ENCODE measurements around the gene ACE.
"Not testable (repeated sequence)": the region's sequence is repeated elsewhere in the genome, so short reads cannot be mapped to it uniquely, and the experiment has no call there.

The ACE gene

DNA sequence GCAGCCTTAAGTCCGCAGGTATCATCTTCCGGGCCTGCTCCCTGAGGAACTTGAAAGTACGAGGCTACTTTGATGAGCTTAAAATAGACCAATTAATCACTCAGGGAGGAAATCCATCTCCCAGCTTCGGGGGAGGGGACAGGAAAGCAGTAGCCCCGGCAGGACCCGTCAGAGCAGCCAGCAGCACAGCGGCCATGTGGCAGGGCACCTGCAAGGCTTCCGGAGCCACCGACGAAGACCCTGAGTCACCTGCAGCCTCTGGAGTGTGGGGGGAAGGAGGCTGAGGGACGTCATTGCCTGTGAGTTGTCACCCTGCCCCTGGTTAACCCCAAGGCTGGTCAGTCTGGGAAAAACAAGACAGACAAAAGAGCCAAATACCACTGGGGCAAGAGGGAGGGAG, 26.3 kb upstream of the ACE start:
- no peak for DNase-seq (ENCODE audit: low read depth)
- H3K4me3 ChIP-seq (ENCODE audit: low read length): no peak overlapping the region
- TF ChIP-seq, protein P1, sequence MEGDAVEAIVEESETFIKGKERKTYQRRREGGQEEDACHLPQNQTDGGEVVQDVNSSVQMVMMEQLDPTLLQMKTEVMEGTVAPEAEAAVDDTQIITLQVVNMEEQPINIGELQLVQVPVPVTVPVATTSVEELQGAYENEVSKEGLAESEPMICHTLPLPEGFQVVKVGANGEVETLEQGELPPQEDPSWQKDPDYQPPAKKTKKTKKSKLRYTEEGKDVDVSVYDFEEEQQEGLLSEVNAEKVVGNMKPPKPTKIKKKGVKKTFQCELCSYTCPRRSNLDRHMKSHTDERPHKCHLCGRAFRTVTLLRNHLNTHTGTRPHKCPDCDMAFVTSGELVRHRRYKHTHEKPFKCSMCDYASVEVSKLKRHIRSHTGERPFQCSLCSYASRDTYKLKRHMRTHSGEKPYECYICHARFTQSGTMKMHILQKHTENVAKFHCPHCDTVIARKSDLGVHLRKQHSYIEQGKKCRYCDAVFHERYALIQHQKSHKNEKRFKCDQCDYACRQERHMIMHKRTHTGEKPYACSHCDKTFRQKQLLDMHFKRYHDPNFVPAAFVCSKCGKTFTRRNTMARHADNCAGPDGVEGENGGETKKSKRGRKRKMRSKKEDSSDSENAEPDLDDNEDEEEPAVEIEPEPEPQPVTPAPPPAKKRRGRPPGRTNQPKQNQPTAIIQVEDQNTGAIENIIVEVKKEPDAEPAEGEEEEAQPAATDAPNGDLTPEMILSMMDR (conservative IDR thresholded peaks at IDR 0.05; ENCODE audit: low read depth, low read length): no peak

DNA sequence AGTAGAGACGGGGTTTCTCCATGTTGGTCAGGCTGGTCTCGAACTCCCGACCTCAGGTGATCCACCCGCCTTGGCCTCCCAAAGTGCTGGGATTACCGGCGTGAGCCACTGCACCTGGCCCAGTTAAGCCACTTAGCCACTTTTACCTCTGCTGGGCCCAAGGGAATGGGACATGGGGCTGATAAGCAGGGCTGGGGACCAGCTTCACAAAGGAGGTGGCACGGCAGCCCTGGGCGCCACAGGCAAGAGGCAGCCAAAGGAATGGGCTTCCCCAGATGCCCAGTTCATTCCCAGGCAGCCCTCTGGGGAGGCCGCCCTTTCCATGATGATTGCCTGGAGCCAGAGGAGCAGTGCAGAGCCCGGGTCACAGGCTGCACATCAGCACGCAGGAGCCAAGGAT, 25.7 kb upstream of the ACE start:
- TF ChIP-seq, protein P1 (conservative IDR thresholded peaks at IDR 0.05; ENCODE audit: low read depth, low read length): no peak
- DNase-seq (ENCODE audit: low read depth): no peak
- no peak overlapping the region for H3K4me3 ChIP-seq (ENCODE audit: low read length)

DNA sequence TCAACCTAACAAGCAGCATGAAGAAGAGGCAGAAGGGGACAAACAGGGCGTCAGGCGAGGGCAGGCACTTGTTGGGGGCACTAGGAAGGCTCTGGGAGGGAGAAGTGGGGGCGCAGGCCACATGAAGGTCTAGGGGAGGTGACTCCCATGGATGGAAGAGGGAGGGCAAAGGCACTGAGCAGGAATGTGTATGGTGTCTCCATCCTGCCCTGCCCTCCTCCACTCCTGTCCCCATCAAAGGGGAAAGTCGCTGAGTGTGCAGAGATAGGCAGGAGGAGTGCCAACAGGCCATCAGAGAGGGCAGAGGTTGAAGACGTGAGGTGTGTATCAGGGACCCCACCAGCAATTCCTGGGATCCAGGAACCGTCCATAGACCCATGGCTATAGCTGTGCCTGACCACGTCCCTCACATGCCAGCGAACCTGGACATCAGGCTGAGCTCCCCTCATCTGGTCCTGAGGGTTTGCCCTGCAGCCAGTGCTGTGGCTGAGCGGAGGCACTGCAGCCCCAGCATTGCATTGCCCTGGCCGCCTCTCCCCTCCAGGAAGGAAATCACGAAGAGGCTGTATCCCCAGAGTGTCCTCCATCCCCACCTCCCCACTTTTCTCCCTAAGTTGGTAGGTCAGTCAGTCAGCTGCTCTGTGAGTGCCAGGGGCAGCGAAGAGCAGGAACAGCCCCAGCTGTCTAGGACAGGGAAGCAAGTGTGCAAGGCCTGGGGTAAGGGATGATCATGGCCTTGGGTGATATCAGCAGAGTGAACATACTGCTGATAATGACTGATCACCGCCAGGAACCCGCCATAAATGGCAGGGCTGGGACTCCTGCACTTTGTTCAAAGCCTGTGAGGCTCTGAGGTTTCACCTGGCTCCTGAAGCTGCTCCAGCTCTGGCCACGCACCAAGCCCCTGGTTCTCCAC, 24.6 kb upstream of the ACE start:
- TF ChIP-seq, protein P1 (conservative IDR thresholded peaks at IDR 0.05; ENCODE audit: low read depth, low read length): no peak
- no peak for DNase-seq (ENCODE audit: low read depth)
- no peak overlapping the region for H3K4me3 ChIP-seq (ENCODE audit: low read length)

DNA sequence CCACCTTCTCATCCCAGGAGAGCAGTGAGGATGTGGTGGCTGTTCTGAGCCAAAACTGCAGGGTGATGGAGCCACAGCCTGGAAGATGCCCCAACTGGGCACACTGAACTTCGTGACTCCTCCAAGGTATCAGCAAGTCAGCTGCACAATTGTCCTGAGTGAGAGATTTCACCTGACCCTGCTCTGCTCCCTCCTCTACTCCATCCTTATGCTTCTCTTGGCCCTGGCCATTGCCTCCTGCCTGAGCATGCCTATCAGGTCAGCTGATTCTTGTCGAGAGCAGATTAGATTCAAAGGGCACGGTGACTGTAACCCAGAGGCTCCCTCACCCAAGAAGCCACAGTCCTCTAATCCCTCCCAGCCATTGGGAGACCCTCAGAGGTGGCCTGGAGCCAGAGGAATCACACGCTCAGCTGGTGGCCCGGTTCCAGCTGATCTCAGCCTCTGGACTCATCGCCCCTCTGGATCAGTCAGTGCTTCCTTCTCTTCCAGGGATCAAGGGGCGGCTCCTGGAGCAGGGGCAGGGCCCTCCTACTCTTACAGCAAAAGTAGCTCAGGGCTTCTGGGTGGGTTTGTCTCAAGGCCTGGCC, 23.8 kb upstream of the ACE start:
- no peak for DNase-seq (ENCODE audit: low read depth)
- H3K4me3 ChIP-seq (ENCODE audit: low read length): no peak overlapping the region
- TF ChIP-seq, protein P1 (conservative IDR thresholded peaks at IDR 0.05; ENCODE audit: low read depth, low read length): no peak

DNA sequence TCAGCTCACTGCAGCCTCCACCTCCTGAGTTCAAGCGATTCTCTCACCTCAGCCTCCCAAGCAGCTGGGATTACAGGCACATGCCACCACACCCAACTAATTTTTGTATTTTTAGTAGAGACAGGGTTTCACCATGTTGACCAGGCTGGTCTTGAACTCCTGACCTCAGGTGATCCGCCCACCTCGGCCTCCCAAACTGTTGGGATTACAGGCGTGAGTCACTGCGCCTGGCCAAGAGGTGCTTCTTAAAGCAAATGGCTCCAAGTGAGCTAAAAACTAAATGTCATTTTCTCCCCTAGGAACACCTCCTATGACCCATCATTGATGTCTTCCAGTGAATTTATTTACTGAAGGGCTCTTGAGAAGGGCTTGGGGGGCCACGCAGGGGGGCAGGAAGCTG, 22.5 kb upstream of the ACE start:
- H3K4me3 ChIP-seq (ENCODE audit: low read length); DNase-seq (ENCODE audit: low read depth): not testable (repeated sequence)

DNA sequence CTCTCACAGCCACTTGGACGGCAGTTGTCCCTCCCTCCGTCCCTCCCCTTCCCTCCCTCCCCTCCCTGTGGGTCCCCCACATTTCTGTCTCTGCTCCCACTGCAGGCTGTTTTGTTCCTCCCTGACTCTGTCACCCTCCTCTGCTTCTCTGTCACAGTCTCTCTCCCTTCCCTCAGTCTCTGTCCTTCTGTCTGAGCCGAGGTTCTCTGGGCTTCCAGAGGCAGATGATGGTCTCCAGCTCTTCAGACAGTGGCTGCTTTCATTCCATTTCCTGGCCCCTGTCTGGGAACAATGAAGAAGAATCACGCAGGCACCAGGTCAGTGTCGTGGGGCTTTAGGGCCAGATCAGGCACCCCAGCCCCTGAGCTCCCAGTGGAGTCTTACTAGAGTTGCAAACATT, 21.9 kb upstream of the ACE start:
- H3K4me3 ChIP-seq (ENCODE audit: low read length): no peak overlapping the region

DNA sequence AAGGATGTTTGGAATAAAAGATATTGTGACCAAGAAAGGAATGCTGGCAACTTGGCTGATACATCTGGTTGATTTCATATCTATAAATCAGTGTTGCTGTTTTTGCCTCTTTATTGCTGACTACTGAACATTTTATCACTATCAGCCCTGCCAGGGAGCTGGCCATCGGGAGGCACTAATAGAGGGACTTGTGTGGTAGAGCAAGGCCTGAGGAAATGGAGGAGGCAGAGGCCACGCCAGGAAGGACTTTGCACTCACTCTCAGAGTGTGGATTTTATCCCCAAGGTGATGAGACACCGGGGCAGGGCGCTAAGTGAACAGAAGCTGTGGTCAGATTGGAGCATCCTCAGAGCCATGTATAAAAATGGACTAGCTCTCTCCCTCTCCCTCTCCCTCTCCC, 21.4 kb upstream of the ACE start:
- H3K4me3 ChIP-seq (ENCODE audit: low read length): no peak overlapping the region
- TF ChIP-seq, protein P1 (conservative IDR thresholded peaks at IDR 0.05; ENCODE audit: low read depth, low read length): no peak
- no peak for DNase-seq (ENCODE audit: low read depth)

More for the DNA sequence above, 21.9 kb upstream of the ACE start:
- TF ChIP-seq, protein P1 (conservative IDR thresholded peaks at IDR 0.05; ENCODE audit: low read depth, low read length): no peak
- DNase-seq (ENCODE audit: low read depth): no peak

Measured in retinal pigment epithelial cell (primary cell).